Neuronal stem cell (in vitro differentiated cells): ENCODE measurements around the gene ACSF3.

Source experiments
- DNase-seq: peaks from one replicate; pipeline ENCODE4 v3.0.0-alpha.2; 2013; ENCODE audit warnings: low spot score
- H2AFZ ChIP-seq: one replicate; pipeline ENCODE4 v1.6.1; 2013; ENCODE audit warnings: mild to moderate bottlenecking, low read length, inconsistent platforms
- H2AK5ac ChIP-seq: 2 replicates; pipeline ENCODE4 v1.6.1; 2013; ENCODE audit warnings: low read depth, mild to moderate bottlenecking, inconsistent platforms, low read length, moderate library complexity, mixed read lengths
- H2BK120ac ChIP-seq: 2 replicates; pipeline ENCODE4 v1.6.1; 2013; ENCODE audit warnings: low read depth, mild to moderate bottlenecking, inconsistent platforms, low read length, moderate library complexity, mixed read lengths
- H2BK12ac ChIP-seq: one replicate; pipeline ENCODE4 v1.6.1; 2013; ENCODE audit warnings: low read length, inconsistent platforms
- H2BK15ac ChIP-seq: 2 replicates; pipeline ENCODE4 v1.6.1; 2013; ENCODE audit warnings: mild to moderate bottlenecking, low read length, inconsistent platforms, mixed read lengths
- H2BK5ac ChIP-seq: one replicate; pipeline ENCODE4 v1.6.1; 2013; ENCODE audit warnings: inconsistent platforms, mild to moderate bottlenecking, low read length, moderate library complexity
- H3K14ac ChIP-seq: one replicate; pipeline ENCODE4 v1.6.1; 2013; ENCODE audit warnings: low read length, inconsistent platforms
- H3K18ac ChIP-seq: 2 replicates; pipeline ENCODE4 v1.6.1; 2013; ENCODE audit warnings: low read length, inconsistent platforms
- H3K23ac ChIP-seq: 2 replicates; pipeline ENCODE4 v1.6.1; 2013; ENCODE audit warnings: low read depth, mild to moderate bottlenecking, mixed read lengths, low read length, inconsistent platforms; ENCODE audit not compliant: poor library complexity
- H3K27ac ChIP-seq: replicated peaks from 3 replicates; pipeline ENCODE4 v1.5.1; 2013; ENCODE audit warnings: low read length, inconsistent platforms
- H3K27me3 ChIP-seq, 3 experiments: 2 replicates each; pipeline ENCODE4 v1.6.1; 2013; ENCODE audit warnings: low read length in 3 of 3, mild to moderate bottlenecking in 2 of 3, inconsistent platforms in 1 of 3, low read depth in 1 of 3, mixed read lengths in 1 of 3, moderate library complexity in 1 of 3; ENCODE audit not compliant: control insufficient read depth in 3 of 3, insufficient read depth in 3 of 3
- H3K36me3 ChIP-seq, 2 donors: replicated peaks in 1 of 2; 2 replicates each; pipeline ENCODE4 v1.6.1; 2013; ENCODE audit warnings: low read length in 2 of 2; ENCODE audit not compliant: control insufficient read depth in 2 of 2, insufficient read depth in 2 of 2
- H3K4ac ChIP-seq: 2 replicates; pipeline ENCODE4 v1.6.1; 2013; ENCODE audit warnings: inconsistent platforms, mild to moderate bottlenecking, low read length, moderate library complexity
- H3K4me1 ChIP-seq, 2 donors: 1 replicate in 1 of 2; 2 replicates in 1 of 2; pipeline ENCODE4 v1.6.1; 2013; ENCODE audit warnings: low read length in 2 of 2, low read depth in 1 of 2; ENCODE audit not compliant: control insufficient read depth in 2 of 2, insufficient read depth in 1 of 2
- H3K4me2 ChIP-seq: one replicate; pipeline ENCODE4 v1.6.1; 2013; ENCODE audit warnings: mild to moderate bottlenecking, low read length, inconsistent platforms; ENCODE audit not compliant: insufficient read depth, poor library complexity, severe bottlenecking
- H3K4me3 ChIP-seq, 2 donors: 2 replicates each; pipeline ENCODE4 v1.5.1; 2013; ENCODE audit warnings: low read length in 2 of 2, mild to moderate bottlenecking in 2 of 2, inconsistent platforms in 1 of 2, moderate library complexity in 1 of 2
- H3K79me1 ChIP-seq: one replicate; pipeline ENCODE4 v1.6.1; 2013; ENCODE audit warnings: low read depth, mild to moderate bottlenecking, inconsistent platforms, low read length, moderate library complexity
- H3K9ac ChIP-seq: one replicate; pipeline ENCODE4 v1.6.1; 2013; ENCODE audit warnings: mild to moderate bottlenecking, low read depth, low read length, inconsistent platforms; ENCODE audit not compliant: poor library complexity
- H3K9me3 ChIP-seq, 2 donors: replicated peaks in 1 of 2; 2 replicates each; pipeline versions ENCODE3 to v1.6.1; 2013; ENCODE audit warnings: low read length in 2 of 2, mild to moderate bottlenecking in 2 of 2, inconsistent platforms in 1 of 2, low read depth in 1 of 2, mixed read lengths in 1 of 2, moderate library complexity in 1 of 2; ENCODE audit not compliant: control insufficient read depth in 2 of 2, insufficient read depth in 1 of 2
- H4K8ac ChIP-seq: one replicate; pipeline ENCODE4 v1.6.1; 2013; ENCODE audit warnings: low read depth, mild to moderate bottlenecking, inconsistent platforms, low read length, moderate library complexity
- H4K91ac ChIP-seq: one replicate; pipeline ENCODE4 v1.6.1; 2013; ENCODE audit warnings: low read length, low read depth, mild to moderate bottlenecking, inconsistent platforms; ENCODE audit not compliant: poor library complexity
- WGBS, 2 donors: extraction: QIAGEN DNeasy Blood & Tissue Kit; methylation state at CpG; one replicate each; pipeline ENCODE4 v1.1.7; 2013; ENCODE audit warnings: missing lambda C conversion rate in 2 of 2, mixed read lengths in 1 of 2; ENCODE audit not compliant: insufficient read length in 2 of 2, insufficient replicate concordance in 1 of 2; ENCODE audit errors: extremely low coverage in 2 of 2; 5-methylcytosine and 5-hydroxymethylcytosine counted together

The ACSF3 gene

GRCh38 chr16:89194340-89195311, 101.0 kb downstream of the ACSF3 start:
- Histone ChIP-seq H3K27ac (no peak overlapping the region), H3K14ac (no peak overlapping the region), H2BK5ac (peak overlapping the region; percentile 53), H2BK15ac (peak overlapping the region; percentile 49), H3K23ac (no peak overlapping the region), H3K4me3 (no peak overlapping the region), H4K8ac (no peak overlapping the region), H3K9ac (no peak overlapping the region), H2BK120ac (no peak overlapping the region), H3K18ac (peak overlapping the region; percentile 48), H2AK5ac (peak overlapping the region; percentile 56), H3K4me2 (no peak overlapping the region), H3K9me3 (peaks cover 0 to 6% of the 10 kb centered on the region in 2 donors), H2BK12ac (no peak overlapping the region), H3K27me3 (peaks cover 15 to 53% (median 35%) of the 10 kb centered on the region in 3 experiments), H3K4me1 (peaks cover 2 to 16% of the 10 kb centered on the region in 2 donors), H3K79me1 (peaks cover 5% of the 10 kb centered on the region), H3K36me3 (no peaks in the 10 kb centered on the region), H3K4ac (no peak overlapping the region), H2AFZ (no peak overlapping the region), H4K91ac (no peak overlapping the region)
- no peak for DNase-seq
- no CpG with 5 or more reads among the region's 45 CpGs for WGBS, 2 donors

- H4K91ac ChIP-seq = no peak overlapping the region
- H2BK120ac ChIP-seq = no peak overlapping the region
- WGBS, 2 donors = no CpG with 5 or more reads among the region's 21 CpGs
- H2BK5ac ChIP-seq = no peak overlapping the region
- no peak overlapping the region for H3K27ac ChIP-seq
- no peak overlapping the region for H3K4me3 ChIP-seq
- no peak overlapping the region for H2BK15ac ChIP-seq
- H3K4me2 ChIP-seq = no peak overlapping the region
- H3K9me3 ChIP-seq = peaks cover 0 to 5% of the 10 kb centered on the region in 2 donors
- peaks cover 5% of the 10 kb centered on the region for H3K79me1 ChIP-seq
- peaks cover 19 to 59% (median 41%) of the 10 kb centered on the region in 3 experiments for H3K27me3 ChIP-seq
- no peak overlapping the region for H2BK12ac ChIP-seq
- H2AK5ac ChIP-seq = peak overlapping the region; percentile 28
- no peak overlapping the region for H4K8ac ChIP-seq
- no peak overlapping the region for H3K9ac ChIP-seq
- DNase-seq = no peak
- no peak overlapping the region for H3K4ac ChIP-seq
- peak overlapping the region; percentile 6 for H3K14ac ChIP-seq
- no peak overlapping the region for H2AFZ ChIP-seq
- peaks cover 3 to 25% of the 10 kb centered on the region in 2 donors for H3K4me1 ChIP-seq
- H3K36me3 ChIP-seq = no peaks in the 10 kb centered on the region
- H3K23ac ChIP-seq = peak overlapping the region; percentile 43
- no peak overlapping the region for H3K18ac ChIP-seq
These were observed 102.0 kb downstream of the ACSF3 start for GRCh38 chr16:89195521-89196171.

- no peak overlapping the region for H3K27ac ChIP-seq
- peaks cover 4 to 24% of the 10 kb centered on the region in 2 donors for H3K4me1 ChIP-seq
- no peaks in the 10 kb centered on the region for H3K9me3 ChIP-seq
- H3K9ac ChIP-seq = peak overlapping the region; percentile 60
- H4K8ac ChIP-seq = no peak overlapping the region
- H2BK12ac ChIP-seq = peak overlapping the region; percentile 41
- WGBS, 2 donors = no CpG with 5 or more reads among the region's 13 CpGs
- no peak overlapping the region for H2BK5ac ChIP-seq
- no peak overlapping the region for H3K23ac ChIP-seq
- peaks cover 13 to 56% (median 38%) of the 10 kb centered on the region in 3 experiments for H3K27me3 ChIP-seq
- H2AK5ac ChIP-seq = peak overlapping the region; percentile 37
- DNase-seq = no peak
- H2BK120ac ChIP-seq = no peak overlapping the region
- no peak overlapping the region for H4K91ac ChIP-seq
- H3K4me2 ChIP-seq = no peak overlapping the region
- no peak overlapping the region for H3K4me3 ChIP-seq
- H2BK15ac ChIP-seq = no peak overlapping the region
- H3K4ac ChIP-seq = no peak overlapping the region
- no peak overlapping the region for H3K14ac ChIP-seq
- H3K18ac ChIP-seq = peak overlapping the region; percentile 28
- peaks cover 2% of the 10 kb centered on the region for H3K79me1 ChIP-seq
- H2AFZ ChIP-seq = no peak overlapping the region
- no peaks in the 10 kb centered on the region for H3K36me3 ChIP-seq
These were observed 103.5 kb downstream of the ACSF3 start for GRCh38 chr16:89197033-89197632.
